NCI-H1092 treated with DMSO at 0.1 percent for 48 hours (cell line): ENCODE measurements around the gene GRID2.

Source experiments
- DNase-seq: peaks from one replicate; lab custom pipeline; 2025; lab: John Stamatoyannopoulos, UW

Gene GRID2

DNA sequence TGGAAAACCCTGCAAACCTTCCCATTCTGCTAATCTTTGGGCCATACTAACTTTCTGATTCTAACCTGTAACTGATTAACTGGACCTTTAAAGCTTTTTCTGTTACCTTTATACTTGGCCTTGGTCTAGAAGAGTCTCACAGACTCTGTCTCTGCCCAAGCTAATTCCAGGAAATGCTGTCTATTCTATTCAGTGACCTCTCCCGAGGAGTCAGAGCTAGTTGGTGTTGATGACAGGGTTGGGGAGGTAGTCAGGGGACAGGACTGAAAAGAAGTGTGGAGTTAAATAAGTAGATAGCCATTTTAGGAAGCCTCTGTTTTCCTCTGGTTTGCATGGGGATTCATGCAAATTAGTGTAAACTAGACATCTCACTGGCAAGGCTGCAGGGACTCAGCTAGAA is 429.5 kb downstream of the GRID2 start:
- DNase-seq, result no peak

DNA sequence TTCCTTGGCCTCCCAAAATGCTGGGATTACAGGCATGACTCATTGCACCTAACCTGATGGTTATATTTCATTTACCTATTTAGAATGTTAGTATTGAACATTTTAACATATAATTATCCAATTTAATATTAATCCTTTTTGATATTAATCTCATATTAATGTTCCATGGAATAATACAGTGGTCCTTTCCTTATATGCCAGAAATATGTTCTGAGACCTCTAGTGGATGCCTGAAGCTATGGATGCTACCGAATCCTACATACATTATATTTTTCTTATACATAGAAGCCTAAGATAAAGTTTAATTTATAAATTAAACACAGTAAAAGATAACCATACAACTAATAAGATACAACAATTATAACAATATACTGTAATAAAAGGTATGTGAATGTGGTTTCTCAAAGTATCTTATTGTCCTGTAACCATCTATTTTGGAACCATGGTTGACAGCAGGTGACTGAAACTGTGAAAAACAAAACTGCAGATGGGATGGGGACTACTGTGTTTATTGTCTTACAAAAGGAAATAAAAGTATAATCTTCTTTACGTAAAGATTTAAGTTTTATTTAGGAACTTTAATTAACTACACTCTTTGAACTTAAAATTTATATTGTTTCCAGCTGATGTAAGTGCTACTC is 431.4 kb downstream of the GRID2 start:
- no peak for DNase-seq

DNA sequence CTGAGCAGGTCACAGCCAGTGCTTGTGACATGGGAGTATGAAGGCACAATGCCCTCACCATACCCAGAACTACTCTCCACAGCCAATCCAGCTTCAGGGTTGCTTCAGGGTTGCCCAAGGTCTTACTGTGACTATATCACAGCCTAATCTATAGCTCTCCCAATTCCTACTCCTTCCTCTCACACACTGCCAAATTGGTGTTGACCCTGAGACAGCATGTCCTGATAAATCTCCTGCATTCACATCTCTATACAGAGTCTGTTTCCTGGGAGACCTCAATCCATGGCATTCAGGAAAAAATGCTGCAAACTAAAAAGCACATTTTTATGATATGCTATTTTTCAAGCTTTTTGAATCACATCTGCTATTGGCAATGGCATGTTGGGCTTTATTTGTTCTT is 456.7 kb downstream of the GRID2 start:
- DNase-seq, result no peak

DNA sequence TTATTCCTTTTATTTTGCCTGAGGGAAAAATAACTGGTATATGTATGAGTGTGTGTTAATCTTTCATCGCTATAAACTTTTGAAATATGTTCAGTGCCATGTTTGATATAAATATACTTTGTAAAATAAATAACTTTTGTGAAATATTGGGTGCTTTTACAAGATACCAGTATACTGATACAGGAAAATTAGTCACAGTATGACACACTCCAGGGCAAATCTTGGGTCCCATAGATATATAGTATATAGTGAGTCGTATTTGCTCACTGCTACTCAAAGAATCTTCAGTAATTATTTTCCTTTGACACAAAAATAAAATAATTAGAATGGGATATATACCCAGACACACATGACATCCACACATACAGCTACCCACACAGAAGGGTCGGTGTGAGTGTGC is 472.3 kb downstream of the GRID2 start:
- DNase-seq, result no peak

DNA sequence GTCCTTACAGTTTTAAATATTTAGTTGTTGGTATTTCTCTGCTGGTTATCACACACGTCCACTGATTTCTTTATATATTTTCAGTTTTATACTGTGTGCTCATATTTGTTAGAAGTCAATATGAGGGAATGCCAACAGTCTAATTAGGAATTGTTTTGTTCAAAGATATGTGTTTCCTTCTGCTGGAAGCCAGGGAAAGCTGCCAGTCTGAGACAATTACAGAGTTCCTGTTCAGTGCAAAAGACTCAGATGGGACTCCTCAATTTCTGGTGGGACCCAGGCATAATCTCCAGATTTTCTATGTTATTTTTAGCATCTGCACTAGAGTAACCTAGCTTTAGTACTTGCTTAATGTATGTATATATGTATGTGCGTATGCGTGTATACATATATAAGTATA is 486.0 kb downstream of the GRID2 start:
- DNase-seq, result no peak

DNA sequence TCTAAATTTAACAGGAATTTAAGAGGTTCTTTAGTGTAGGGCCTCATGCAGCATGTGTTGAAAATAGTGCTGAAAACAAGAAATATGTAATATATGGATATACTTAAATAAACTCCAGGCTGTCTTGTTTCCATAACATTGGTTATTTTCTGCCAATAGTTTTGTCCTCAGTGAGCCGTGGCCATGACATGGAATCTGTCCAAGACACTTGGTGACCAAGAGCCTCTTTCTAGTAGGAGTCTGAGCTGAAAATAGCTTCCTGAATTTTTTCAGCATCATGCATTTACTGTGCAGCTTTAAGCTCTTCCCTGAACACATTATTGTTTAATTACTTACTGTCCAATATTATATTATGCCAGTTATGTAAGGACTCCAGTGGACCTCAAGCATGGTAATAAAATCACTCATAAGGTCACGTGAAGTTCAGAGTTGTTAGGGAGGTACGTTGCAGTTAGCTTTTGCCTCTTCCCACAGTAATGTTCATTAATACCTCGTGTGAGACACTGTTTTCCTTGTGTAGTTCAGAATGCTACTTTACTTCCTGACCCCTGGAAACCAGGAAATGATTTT is 488.2 kb downstream of the GRID2 start:
- peak; percentile 13 for DNase-seq

DNA sequence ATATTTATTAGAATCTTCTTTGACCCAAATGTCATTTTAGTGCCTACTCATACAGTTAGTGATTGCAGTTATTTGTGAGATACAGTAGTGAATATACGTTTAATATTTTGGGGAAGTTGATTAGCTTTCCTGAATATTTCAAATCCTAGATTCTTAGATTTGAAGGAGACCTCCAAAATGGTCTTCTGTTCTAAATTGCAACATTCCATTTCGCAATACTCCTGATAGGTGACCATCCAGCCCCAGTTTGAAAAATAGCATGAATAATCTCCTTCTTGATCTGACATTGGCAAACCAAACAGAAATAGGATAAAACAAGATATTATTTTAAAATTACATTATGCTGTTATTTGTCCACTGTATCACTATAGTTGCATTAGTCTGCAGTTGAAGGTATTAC is 505.6 kb downstream of the GRID2 start:
- DNase-seq, result no peak

DNA sequence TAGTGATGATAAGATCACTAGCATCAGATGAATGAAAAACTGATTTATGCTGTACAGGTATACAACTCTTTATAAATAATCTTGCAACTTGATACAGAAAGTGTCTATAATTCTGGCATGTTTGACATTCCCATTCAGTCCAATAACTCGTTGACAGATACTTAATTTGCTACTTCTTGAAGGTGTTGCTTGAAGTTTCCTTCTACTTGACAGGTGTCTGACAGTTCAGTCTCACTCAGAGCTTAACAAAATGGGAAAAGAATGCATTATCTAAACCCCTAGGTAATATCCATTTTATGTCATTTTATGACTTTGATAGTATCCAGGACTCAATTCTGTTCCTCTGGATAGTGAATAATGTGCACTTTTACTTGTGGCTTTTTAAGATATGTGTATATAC is 508.9 kb downstream of the GRID2 start:
- DNase-seq, result no peak

DNA sequence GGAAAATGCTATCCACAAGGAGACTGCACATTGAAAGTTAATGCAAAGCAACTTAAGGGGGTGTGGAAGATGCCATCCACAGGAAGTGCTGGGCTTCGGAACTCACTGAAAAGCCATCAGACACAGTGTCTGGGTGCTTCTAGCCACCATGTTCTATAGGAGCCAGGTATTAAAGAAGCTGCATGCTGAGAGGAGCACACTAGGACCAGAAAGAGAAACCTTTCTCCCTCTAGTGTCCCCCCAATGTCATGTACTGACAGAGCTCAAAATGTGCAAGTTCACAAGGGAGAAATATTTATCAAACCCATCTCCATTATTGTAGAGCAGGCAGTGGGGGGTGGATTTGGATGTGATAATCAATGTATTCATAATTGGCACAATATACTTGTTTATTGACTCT is 510.9 kb downstream of the GRID2 start:
- no peak for DNase-seq

DNA sequence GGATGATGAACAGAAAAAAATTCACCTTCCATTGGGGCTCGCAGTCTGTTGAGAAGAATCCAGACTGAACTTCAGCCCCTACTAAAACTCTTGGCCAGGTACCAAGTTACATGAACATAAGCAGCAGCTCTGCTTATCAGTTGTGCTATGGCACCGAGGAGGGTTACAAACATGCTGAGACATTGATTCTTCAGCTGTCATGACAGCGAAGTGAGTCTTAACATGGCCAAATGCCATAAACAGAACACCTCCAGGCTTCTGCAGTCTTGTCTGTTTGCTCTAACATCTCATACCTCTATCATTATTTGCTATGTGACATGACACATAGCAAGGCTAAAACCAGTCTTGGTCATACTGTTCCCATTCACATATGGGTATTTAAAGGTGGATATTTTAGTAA is 521.5 kb downstream of the GRID2 start:
- DNase-seq, result no peak

DNA sequence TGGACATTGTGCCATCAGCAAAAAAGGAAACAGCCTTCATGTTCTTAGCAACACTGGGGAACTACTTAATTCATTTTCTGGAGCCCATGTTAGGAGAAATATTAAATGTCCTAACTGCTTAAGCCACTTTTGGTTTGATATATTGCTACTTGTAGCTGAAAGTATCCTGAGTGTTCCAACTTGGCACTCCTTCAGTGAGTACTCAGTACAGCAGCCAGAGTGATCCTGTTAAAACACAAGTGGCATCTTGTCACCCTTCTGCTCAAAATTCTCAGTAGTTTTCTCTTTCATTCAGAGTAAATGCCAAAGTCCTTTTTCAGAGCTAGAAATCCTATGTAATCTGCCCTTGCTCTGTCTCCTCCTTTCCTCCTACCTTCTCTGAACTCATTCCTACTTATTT is 522.0 kb downstream of the GRID2 start:
- DNase-seq, result no peak

DNA sequence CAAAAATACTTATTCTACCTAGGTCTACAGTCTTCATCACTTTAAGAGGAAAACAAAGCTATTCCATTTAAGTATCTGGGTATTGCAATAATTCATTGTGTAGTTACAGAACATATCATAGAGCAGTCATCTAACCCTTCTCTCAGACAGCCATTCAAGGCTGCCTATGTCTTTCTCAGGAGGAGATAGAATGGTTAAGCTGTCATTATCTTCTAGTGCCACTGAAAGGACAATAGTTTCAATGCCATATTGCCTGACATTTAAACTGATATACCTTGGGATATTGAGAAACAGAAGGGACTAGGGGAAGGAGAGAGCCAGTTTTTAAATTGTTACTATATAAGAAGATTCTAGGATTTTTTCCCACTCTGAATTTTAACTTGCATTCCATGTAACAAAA is 527.0 kb downstream of the GRID2 start:
- DNase-seq, result no peak

DNA sequence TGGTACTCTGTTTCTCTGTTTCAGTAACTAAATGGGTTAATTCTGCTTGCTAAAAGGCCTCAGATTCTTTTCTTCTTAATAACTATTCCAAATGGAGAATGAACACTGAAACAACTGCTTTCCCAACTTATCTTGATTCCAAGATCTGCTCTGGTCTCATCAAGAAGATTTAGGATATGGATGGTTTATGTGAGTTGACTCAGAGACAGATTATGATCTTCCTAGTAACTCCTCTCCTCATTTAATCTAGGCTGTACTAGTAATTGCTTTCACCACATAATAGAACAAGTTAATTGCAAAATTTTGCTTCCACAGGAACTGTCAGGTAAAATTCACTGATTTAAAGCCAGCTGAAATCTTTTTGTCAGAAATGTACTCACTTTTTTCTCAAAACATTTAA is 537.1 kb downstream of the GRID2 start:
- no peak for DNase-seq

DNA sequence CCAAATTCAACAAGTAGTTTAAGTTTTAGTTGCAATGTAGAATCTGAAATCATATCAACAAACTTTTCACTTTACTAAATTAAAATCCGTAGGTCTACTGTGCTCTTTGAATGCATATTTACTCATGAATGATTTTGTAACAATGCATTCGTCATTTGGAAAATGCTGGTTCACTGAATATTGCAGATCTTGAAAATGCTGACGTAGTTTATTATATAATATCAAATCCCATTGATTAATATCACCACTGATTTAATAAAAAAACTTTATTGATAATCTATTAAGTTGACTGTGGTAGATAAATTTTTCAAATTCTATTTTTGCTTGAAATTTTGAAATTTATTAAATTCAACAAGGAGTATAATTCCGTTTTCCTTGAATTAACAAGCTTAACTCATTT is 540.0 kb downstream of the GRID2 start:
- DNase-seq, result no peak

DNA sequence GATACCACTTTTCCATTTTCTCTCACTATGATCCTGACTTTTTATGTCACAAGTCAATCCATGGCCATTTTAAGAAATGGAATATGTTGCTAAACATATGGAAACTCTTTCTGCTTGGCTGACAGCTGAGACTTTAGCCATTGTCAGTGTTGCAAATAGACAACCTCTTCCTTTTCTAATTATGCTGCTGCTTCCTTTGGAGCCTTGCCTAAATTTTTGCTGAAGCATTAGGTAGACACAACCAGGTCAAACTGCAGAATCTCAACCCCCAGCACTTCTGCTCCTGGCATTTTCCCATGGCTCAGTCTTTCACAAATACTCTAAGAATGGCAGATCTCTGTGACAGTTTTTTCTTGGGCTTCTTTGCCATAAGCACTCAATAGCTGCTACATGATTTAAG is 543.3 kb downstream of the GRID2 start:
- DNase-seq, result no peak

DNA sequence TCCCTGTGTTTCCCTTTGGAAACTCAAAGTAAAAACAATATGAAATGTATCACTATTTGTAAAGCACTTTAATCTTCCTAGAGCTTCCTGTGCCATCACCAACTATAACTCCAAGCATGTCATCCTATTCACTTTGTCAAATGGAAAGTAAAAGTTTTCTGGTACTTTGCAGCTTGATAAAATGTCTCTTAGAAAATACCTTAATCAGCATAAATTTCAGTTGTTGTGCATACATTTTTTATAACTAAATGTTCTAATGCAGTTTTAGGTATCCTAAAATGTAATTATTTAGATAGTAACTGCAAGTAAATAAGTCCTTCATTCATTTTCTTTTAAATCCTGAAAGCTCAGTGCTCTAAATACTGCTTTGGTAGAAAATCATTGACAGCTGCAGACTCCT is 558.7 kb downstream of the GRID2 start:
- no peak for DNase-seq

DNA sequence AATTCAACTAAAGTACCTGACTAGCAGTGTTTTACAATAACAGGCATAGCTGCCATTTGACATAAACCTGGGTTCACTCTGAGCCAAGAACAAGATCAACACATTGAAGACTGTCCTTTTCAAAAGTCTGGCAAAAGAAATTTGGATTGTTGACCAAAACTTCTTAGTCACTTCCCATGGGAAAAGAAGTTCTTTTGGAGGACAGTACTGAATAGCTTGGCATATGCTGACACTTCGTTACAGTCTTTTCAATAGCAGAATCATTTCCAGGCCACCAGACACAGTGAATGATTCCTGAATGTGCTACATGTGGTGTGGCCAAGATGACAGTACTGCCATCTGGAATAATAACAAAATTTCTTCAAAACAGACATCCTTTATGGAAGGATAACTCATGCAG is 560.3 kb downstream of the GRID2 start:
- no peak for DNase-seq

DNA sequence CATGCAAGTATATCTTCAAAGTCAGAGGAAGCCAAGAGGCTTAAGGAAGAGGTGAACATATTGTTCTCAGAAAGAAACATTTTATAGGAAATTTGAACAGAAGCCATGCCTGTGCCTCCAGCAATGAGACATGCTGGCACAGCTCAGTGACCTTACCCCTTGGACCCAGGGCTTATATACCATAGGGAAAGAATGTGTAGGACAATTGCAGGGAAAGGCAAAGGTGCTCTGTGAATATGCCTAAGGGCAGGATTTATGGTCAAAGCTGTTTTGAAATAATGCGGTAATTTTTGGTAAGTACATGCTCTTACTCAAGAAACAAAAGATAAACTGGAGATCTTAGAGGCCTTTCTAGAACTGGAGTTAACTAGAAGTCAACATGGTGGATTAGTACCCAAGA is 568.8 kb downstream of the GRID2 start:
- DNase-seq, result no peak

DNA sequence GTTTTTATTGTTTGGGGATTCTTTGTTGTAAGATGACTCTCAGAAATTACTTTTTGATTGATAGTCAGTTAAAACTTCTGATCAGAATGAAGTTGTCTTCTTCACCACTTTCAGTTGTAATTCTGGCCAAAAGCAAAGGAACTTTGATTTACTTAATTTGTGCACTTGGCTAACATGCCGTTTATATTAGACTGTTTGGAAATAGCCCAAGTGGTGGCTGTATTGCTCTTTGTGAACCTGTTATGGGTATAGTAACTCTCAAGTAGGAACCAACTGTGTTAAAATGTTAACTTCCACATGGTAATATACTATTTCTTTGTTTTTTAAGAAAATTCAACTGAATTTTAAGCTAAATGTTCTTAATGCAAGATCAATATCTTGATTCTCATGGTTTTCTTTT is 581.9 kb downstream of the GRID2 start:
- DNase-seq, result no peak

DNA sequence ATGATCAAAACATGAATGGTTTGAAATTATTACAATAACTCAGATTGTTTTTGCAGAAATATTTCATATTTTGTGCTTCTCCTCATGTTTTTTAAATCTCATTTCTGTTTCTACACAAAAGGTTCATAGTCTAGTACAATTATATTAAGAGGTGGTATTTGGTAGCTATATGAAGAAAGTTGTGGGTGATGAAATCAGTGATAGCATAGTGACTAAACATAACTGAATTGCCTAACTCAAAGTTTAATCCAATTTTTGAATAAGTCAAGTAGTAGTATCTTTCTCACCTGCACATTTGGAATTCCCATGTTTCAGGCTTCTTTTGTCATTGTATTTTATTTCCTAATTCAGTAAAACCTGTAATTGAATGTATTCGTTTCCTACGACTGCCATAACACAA is 648.7 kb downstream of the GRID2 start:
- DNase-seq, result no peak

DNA sequence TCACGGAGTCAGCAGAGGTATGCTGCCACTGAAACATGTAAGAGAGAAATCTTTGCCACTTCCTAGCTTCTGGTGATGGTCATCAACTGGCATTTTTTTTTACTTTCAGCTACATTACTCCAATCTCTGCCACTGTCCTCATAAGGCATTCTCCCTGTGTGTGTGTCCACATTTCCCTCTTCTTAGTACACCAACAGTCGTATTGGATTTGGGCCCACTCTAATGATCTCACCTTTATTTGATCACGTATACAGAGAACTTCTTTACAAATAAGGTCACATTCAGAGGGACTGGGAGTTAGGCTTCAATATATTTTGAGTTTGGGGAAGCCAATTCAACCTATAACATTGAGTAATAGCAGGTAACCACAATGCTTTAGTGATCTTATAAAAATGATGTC is 649.1 kb downstream of the GRID2 start:
- no peak for DNase-seq

DNA sequence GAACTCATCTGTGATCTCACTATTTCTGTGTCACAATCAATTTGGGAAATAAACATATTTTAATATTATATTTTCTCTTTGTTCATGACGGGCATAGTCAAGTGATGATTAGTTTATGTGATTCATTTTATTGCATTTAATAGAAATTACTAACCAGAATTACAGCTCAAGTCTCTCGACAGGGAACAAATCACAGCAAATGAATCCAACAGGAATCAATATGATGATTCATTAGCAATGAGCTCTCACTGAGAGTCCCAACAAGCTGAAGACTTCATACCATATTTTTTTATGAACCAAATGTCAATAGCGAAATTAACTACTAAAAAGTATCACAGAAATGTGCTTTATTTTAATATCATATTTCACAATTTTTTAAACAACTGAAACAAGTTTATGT is 649.7 kb downstream of the GRID2 start:
- DNase-seq, result no peak

DNA sequence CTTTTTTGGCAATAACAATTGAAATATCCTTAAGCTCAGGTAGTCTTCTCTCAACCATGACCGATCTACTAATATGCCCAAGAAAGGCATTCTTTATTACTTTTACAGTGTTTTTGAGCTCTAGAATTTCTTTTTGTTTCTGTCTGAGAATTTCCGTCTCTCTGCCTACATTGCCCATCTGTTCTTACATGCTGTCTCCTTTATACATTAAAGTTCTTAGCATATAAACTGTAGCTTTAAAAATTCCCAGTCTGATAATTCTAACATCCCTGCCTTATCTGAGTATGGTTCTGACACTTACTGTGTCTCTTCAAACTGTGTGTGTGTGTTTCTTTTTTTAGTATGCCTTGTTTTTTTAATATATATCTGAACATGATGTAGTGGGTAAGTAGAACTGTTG is 658.1 kb downstream of the GRID2 start:
- DNase-seq, result no peak

DNA sequence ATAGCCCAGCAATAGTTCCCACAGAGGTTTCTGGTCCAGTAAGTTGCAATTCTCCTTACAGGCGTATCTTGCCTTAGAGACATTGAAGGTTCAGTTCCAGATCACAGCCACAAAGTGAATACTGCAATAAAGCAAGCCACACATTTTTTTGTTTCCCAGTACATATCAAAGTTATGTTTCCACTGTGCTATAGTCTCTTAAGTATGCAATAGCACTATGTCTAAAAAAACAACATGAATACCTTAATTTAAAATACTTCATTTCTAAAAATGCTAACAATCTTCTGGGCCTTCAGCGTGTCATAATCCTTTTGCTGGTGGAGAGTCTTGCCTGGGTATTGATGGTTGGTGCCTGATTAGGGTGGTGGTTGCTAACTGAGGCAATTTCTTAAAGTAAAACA is 659.1 kb downstream of the GRID2 start:
- DNase-seq, result no peak

DNA sequence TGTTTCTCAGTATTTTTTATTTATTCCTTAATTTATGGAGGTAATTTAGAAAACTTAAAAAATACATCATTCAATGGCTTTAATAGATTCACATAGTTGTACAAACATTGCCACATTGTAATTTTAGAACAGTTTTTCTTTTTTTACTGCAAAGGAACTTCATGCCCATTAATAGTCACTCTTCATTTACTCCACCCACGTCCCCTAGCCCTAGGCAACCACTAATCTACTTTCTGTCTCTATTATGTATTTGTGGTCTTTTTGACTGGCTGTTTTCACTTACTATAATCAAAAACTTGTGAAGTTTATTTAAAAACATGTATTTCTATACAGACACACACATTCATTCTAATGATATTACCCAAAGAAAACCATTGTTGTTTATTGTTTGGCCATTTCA is 664.8 kb downstream of the GRID2 start:
- DNase-seq, result no peak
